Measurements from ENCODE around the gene GNAZ. TPM values are rescaled to one million over a fixed set of nuclear protein-coding genes. Genes with fewer than 3 reads are reported as not detected.

GNAZ gene
- total and polyA plus RNA-seq, 2 of the 8 experiments (the other 6 are each of a cell fraction or from before 2014, with no cell fraction given): 6.6 to 9.6 TPM

DNA sequence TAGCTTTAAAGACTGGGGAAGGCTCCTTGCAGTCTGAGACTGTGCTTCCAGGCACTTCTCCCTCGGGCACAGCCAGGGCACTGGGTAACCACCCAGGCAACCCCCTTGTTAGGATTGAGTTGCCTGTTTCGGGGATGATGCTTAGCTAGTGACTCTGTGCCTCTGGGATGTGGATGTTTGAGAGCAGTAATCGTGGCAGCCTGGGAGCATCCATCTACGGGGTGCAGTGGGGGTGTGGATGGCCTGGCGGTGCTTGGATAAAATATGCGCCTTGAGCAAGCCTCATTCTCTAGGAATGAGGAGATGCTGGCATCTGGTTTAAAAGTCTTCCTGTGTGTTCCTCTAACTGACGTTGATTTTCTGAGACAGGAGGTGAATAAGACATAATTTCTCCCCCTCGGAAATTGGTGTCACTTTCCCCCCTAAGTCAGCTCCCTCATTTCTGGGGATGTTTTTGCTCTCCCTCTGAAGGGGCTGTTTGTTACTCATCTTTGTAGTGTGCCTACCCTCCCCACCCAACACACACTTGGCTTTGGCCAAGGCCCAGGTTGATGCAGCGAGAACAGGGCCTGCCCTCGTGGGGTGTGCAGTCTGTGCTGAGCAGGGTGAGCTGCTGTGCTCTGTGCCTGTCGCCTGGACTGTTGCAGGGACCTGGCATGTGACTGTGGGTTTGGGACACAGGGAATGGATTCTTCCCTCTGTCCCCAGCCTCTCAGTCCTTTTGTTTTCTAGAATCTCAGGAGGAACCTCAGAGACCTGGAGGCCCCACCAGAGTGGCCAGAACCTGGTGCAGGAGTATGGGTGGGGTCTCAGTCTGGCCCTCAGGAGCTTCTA, 2.0 kb downstream of the GNAZ start:
- no peak for FAIRE-seq
- H4K5ac ChIP-seq (ENCODE audit: insufficient read length, low read depth, low read length): no peak overlapping the region
- H2BK5ac ChIP-seq (ENCODE audit: low read depth, low read length): no peak overlapping the region
- no peak overlapping the region for H2BK12ac ChIP-seq (ENCODE audit: low read depth, low read length)
- TF ChIP-seq CBX8 (IDR thresholded peaks at IDR 0.05; ENCODE audit: borderline replicate concordance, low read depth, low read length) (no peak), SIRT6 (IDR thresholded peaks at IDR 0.05; ENCODE audit: low read length) (no peak), POLR2A (IDR thresholded peaks at IDR 0.05; ENCODE audit: control extremely low read depth in 1 of 2, low read depth in 2 of 2, low read length in 2 of 2) (no peak), JUND (IDR thresholded peaks at IDR 0.05; ENCODE audit: low read length) (no peak), BRCA1 (IDR thresholded peaks at IDR 0.05; ENCODE audit: low read depth, low read length) (no peak), JUN (IDR thresholded peaks at IDR 0.05; ENCODE audit: low read depth, low read length) (no peak), RAD21 (IDR thresholded peaks at IDR 0.05 in 1 of 2, conservative IDR thresholded peaks at IDR 0.05 in 1 of 2; ENCODE audit: low read depth in 2 of 2, low read length in 2 of 2) (no peak), KDM1A (IDR thresholded peaks at IDR 0.05; ENCODE audit: borderline replicate concordance, low read length) (no peak), GABPA (IDR thresholded peaks at IDR 0.05; ENCODE audit: borderline replicate concordance, insufficient read depth, low read length) (no peak)
- TF ChIP-seq, protein P1, sequence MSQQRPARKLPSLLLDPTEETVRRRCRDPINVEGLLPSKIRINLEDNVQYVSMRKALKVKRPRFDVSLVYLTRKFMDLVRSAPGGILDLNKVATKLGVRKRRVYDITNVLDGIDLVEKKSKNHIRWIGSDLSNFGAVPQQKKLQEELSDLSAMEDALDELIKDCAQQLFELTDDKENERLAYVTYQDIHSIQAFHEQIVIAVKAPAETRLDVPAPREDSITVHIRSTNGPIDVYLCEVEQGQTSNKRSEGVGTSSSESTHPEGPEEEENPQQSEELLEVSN (IDR thresholded peaks at IDR 0.05): no peak
- no peaks in the 10 kb centered on the region; the same call in 1 of the 2 replicates for H3K79me1 ChIP-seq (ENCODE audit: low read depth, low read length)
- H3K79me2 ChIP-seq (ENCODE audit: control insufficient read depth in 1 of 2, insufficient read depth in 2 of 2, low read length in 2 of 2): no peaks in the 10 kb centered on the region
- no peak overlapping the region; a peak in 1 of 4 replicates for H3K4me2 ChIP-seq (ENCODE audit: insufficient read depth in 1 of 2, low read depth in 2 of 2, low read length in 2 of 2)
- no peak overlapping the region for H2BK120ac ChIP-seq (replicated peaks; ENCODE audit: low read depth, low read length)
- H3K23me2 ChIP-seq (ENCODE audit: low read depth, low read length): peaks cover 11% of the 10 kb centered on the region; the same call in 1 of the 2 replicates
- no peak overlapping the region for H3K14ac ChIP-seq (ENCODE audit: insufficient read length)
- H3K4ac ChIP-seq (replicated peaks; ENCODE audit: insufficient read length, low read depth, low read length): no peak overlapping the region
- DNase-seq (ENCODE audit: low read depth in 1 of 2, low spot score in 2 of 2): no peak
- H3K23ac ChIP-seq (ENCODE audit: insufficient read length): no peak overlapping the region
- H3K9me3 ChIP-seq (ENCODE audit: insufficient read depth in 2 of 2, low read depth in 1 of 2, low read length in 1 of 2): no peaks in the 10 kb centered on the region
- H3K36me3 ChIP-seq (ENCODE audit: control insufficient read depth in 2 of 4, insufficient read depth in 4 of 4, low read length in 3 of 4): no peaks in the 10 kb centered on the region
- no peak overlapping the region for H4K8ac ChIP-seq (ENCODE audit: extremely low read depth, insufficient read depth, low read length)
- no peak overlapping the region for H3K18ac ChIP-seq (ENCODE audit: extremely low read depth, low read length)
- no peak overlapping the region for H4K91ac ChIP-seq (replicated peaks; ENCODE audit: insufficient read length, low read length)
- H2AFZ ChIP-seq (ENCODE audit: low read length): no peak overlapping the region
- H3K27ac ChIP-seq (ENCODE audit: low read depth, low read length): no peak overlapping the region
- H3K4me3 ChIP-seq (ENCODE audit: extremely low read depth in 1 of 4, insufficient read depth in 2 of 4, low read depth in 3 of 4, low read length in 4 of 4): no peak overlapping the region
- H3K4me1 ChIP-seq (replicated peaks in 1 of 4; ENCODE audit: control insufficient read depth in 3 of 4, insufficient read depth in 4 of 4, low read length in 3 of 4): peaks cover 0 to 10% (median 5%) of the 10 kb centered on the region in 4 experiments; a peak in 5 of 7 replicates
- H2AK5ac ChIP-seq (ENCODE audit: low read depth, low read length): no peak overlapping the region
- H4K20me1 ChIP-seq (replicated peaks in 1 of 2; ENCODE audit: control insufficient read depth in 1 of 2, insufficient read depth in 2 of 2, low read length in 2 of 2): peaks cover 6 to 22% of the 10 kb centered on the region in 2 experiments
- H3K9ac ChIP-seq (replicated peaks in 1 of 4; ENCODE audit: extremely low read depth in 1 of 4, low read depth in 3 of 4, low read length in 3 of 4): no peak overlapping the region
- WGBS, 2 experiments (ENCODE audit: extremely low coverage in 1 of 2, insufficient coverage in 1 of 2, insufficient read length in 1 of 2, insufficient replicate concordance in 2 of 2, low coverage in 1 of 2, low lambda C conversion rate in 2 of 2, missing lambda C conversion rate in 1 of 2): 82% methylated on average over 11 of the region's 11 CpGs; no CpG with 5 or more reads in 1 of the 2 experiments
- ChIA-PET CTCF (ENCODE audit: partially characterized antibody) (interaction anchor here (0.6 to 5.2 kb wide), 9 partner anchors 9 to 252 kb away, joined by 3 to 25 read pairs (median 4); no protein-coding TSS in a partner anchor), POLR2A (ENCODE audit: partially characterized antibody) (interaction anchor here (1.6 kb wide), 1 partner anchor 16 kb away, joined by 3 read pairs; no protein-coding TSS in a partner anchor)
- H2BK20ac ChIP-seq (ENCODE audit: low read length): no peak overlapping the region
- no peak overlapping the region for H3K56ac ChIP-seq (replicated peaks; ENCODE audit: insufficient read length, low read depth, low read length)
- peaks cover 6 to 42% (median 36%) of the 10 kb centered on the region in 4 experiments for H3K27me3 ChIP-seq (replicated peaks in 1 of 4; ENCODE audit: control insufficient read depth in 3 of 4, extremely low read depth in 1 of 4, insufficient read depth in 3 of 4, low read length in 3 of 4)
- H2BK15ac ChIP-seq (ENCODE audit: low read length): no peak overlapping the region
